ENCODE measurements around the gene EID3. TPM values are rescaled to one million over a fixed set of nuclear protein-coding genes. Genes with fewer than 3 reads are reported as not detected.

The EID3 gene
- total and polyA plus RNA-seq, 7 donors, result 0.28 to 1.3 (median 0.95) TPM

DNA sequence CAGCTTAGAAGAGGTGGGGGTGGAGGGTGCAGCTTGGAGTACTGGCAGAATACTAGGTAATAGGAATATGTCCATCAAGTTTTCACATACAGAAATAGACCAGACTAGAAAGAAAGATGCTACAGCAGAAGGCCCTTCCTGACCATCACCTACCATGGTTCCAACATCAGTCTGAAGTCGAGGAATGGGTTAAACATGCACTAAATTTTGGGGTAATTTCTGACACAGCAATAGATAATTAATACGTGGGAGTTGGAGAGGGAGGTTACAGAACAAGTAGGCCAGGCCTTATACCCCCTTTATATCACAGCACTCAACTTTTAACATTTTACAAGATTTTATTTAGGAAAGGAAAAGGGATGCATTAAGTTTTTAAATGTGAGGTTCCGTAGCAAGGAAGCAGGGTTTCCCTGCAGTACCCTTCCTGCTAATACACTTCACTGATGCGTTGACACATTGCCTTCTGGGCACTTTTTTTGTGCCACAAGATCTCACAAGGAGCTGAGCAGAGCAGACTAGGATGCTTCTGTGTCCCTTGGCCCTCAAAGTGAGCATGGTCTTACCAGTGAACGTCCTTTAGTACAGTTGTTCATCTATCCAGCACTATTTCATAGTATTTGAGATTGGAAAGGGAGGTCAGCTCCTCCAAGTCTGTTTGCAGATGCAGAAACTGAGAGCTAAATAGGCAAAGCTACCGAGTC, 50.8 kb downstream of the EID3 start:
- 83 to 85% (median 85%) methylated on average over 6 of the region's 6 CpGs for WGBS, 3 donors
- intact Hi-C loops (cut with DNase I), result no loop called here
- no peaks in the 10 kb centered on the region for H3K9me3 ChIP-seq
- DNase-seq, result no peak
- no peak for ATAC-seq
- no peak overlapping the region for H3K27ac ChIP-seq
- H3K27me3 ChIP-seq (ENCODE audit: insufficient read depth in 3 of 3, low read length in 2 of 3), result no peaks in the 10 kb centered on the region
- H3K4me3 ChIP-seq, result no peak overlapping the region
- peaks cover 11 to 58% of the 10 kb centered on the region in 2 donors for H3K36me3 ChIP-seq (ENCODE audit: insufficient read depth in 1 of 2, low read depth in 1 of 2)
- H3K4me1 ChIP-seq, result peaks cover 1% of the 10 kb centered on the region
- TF ChIP-seq, protein P1, sequence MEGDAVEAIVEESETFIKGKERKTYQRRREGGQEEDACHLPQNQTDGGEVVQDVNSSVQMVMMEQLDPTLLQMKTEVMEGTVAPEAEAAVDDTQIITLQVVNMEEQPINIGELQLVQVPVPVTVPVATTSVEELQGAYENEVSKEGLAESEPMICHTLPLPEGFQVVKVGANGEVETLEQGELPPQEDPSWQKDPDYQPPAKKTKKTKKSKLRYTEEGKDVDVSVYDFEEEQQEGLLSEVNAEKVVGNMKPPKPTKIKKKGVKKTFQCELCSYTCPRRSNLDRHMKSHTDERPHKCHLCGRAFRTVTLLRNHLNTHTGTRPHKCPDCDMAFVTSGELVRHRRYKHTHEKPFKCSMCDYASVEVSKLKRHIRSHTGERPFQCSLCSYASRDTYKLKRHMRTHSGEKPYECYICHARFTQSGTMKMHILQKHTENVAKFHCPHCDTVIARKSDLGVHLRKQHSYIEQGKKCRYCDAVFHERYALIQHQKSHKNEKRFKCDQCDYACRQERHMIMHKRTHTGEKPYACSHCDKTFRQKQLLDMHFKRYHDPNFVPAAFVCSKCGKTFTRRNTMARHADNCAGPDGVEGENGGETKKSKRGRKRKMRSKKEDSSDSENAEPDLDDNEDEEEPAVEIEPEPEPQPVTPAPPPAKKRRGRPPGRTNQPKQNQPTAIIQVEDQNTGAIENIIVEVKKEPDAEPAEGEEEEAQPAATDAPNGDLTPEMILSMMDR (IDR thresholded peaks at IDR 0.05), result no peak

Other genes with a start within 250 kb of the EID3 start
- gene HCFC2, start 239.2 kb upstream of the EID3 start, total RNA-seq, result 10 to 100 TPM; 22.8 to 27.8 (median 24.5) TPM
- 10 to 100 TPM; 10.1 to 21.7 (median 10.3) TPM for gene HCFC2, start 239.2 kb upstream of the EID3 start, polyA plus RNA-seq
- 10 to 100 TPM; 14.5 to 32.2 (median 21.9) TPM for gene NFYB, start 165.5 kb upstream of the EID3 start, total RNA-seq
- 10 to 100 TPM; 10.1 to 28.0 (median 20.1) TPM for gene NFYB, start 165.5 kb upstream of the EID3 start, polyA plus RNA-seq
- gene TXNRD1, start 88.0 kb upstream of the EID3 start, total RNA-seq, result 100 to 1,000 TPM; 102 to 249 (median 113) TPM
- gene TXNRD1, start 88.0 kb upstream of the EID3 start, polyA plus RNA-seq, result 100 to 1,000 TPM in 1 of 3 donors, 10 to 100 TPM in 2; 46.0 to 202 (median 64.3) TPM
- 1 to 10 TPM; 1.0 to 1.6 (median 1.1) TPM for gene CHST11, start 153.2 kb downstream of the EID3 start, total RNA-seq
- gene CHST11, start 153.2 kb downstream of the EID3 start, polyA plus RNA-seq, result under 1 TPM; 0.52 to 0.65 (median 0.58) TPM